ENCODE measurements around the gene UAP1. TPM values are rescaled to one million over a fixed set of nuclear protein-coding genes. Genes with fewer than 3 reads are reported as not detected.

UAP1 gene
- total RNA-seq, 2 donors from 2014 or later: 36.4 to 39.4 TPM

GRCh38 chr1:162632698-162633080, 71.2 kb downstream of the UAP1 start:
- no peaks in the 10 kb centered on the region for H3K27me3 ChIP-seq (ENCODE audit: control insufficient read depth, insufficient read depth, low read length, poor library complexity, severe bottlenecking)
- Mint-ChIP-seq H3K27ac (peak overlapping the region; percentile 5), H3K9me3 (no peaks in the 10 kb centered on the region), H3K27me3 (ENCODE audit: insufficient read depth) (no peaks in the 10 kb centered on the region), H3K4me3 (no peak overlapping the region), H3K36me3 (ENCODE audit: low read depth) (no peaks in the 10 kb centered on the region), H3K4me1 (peaks cover 22% of the 10 kb centered on the region)
- DNase-seq: no peak
- WGBS, 2 experiments (ENCODE audit: insufficient coverage in 1 of 2, insufficient read length in 1 of 2): 94 to 95% methylated on average over 3 to 4 of the region's 4 CpGs
- H3K27ac ChIP-seq (ENCODE audit: low read depth, low read length): peak overlapping the region; percentile 12
- H3K4me1 ChIP-seq (ENCODE audit: control insufficient read depth, insufficient read depth, low read length): peaks cover 5% of the 10 kb centered on the region
- TF ChIP-seq CTCF (conservative IDR thresholded peaks at IDR 0.05): no peak
- H3K9ac ChIP-seq (ENCODE audit: extremely low read depth, low read length, poor library complexity, severe bottlenecking): no peak overlapping the region
- H3K36me3 ChIP-seq (ENCODE audit: control insufficient read depth, insufficient read depth, low read length): no peaks in the 10 kb centered on the region
- no peak overlapping the region for H3K4me3 ChIP-seq (ENCODE audit: low read length)
- H3K9me3 ChIP-seq (ENCODE audit: control insufficient read depth, low read length): no peaks in the 10 kb centered on the region

- Histone ChIP-seq H3K4me3 (ENCODE audit: low read length) (no peak overlapping the region), H3K36me3 (ENCODE audit: control insufficient read depth, insufficient read depth, low read length) (no peaks in the 10 kb centered on the region), H3K9ac (ENCODE audit: extremely low read depth, low read length, poor library complexity, severe bottlenecking) (no peak overlapping the region), H3K9me3 (ENCODE audit: control insufficient read depth, low read length) (no peaks in the 10 kb centered on the region), H3K27ac (ENCODE audit: low read depth, low read length) (no peak overlapping the region), H3K27me3 (ENCODE audit: control insufficient read depth, insufficient read depth, low read length, poor library complexity, severe bottlenecking) (no peaks in the 10 kb centered on the region), H3K4me1 (ENCODE audit: control insufficient read depth, insufficient read depth, low read length) (peaks cover 5% of the 10 kb centered on the region)
- no peak for TF ChIP-seq CTCF (conservative IDR thresholded peaks at IDR 0.05)
- Mint-ChIP-seq H3K9me3 (no peaks in the 10 kb centered on the region), H3K4me3 (no peak overlapping the region), H3K27me3 (ENCODE audit: insufficient read depth) (no peaks in the 10 kb centered on the region), H3K36me3 (ENCODE audit: low read depth) (no peaks in the 10 kb centered on the region), H3K27ac (peak overlapping the region; percentile 5), H3K4me1 (peaks cover 22% of the 10 kb centered on the region)
- WGBS, 2 experiments (ENCODE audit: insufficient coverage in 1 of 2, insufficient read length in 1 of 2): 91 to 100% methylated on average over 2 to 8 of the region's 8 CpGs
- no peak for DNase-seq
Observed at GRCh38 chr1:162633081-162633762, 71.7 kb downstream of the UAP1 start.

- Mint-ChIP-seq H3K27ac (no peak overlapping the region), H3K9me3 (no peaks in the 10 kb centered on the region), H3K27me3 (ENCODE audit: insufficient read depth) (no peaks in the 10 kb centered on the region), H3K4me1 (peaks cover 22% of the 10 kb centered on the region), H3K36me3 (ENCODE audit: low read depth) (no peaks in the 10 kb centered on the region), H3K4me3 (no peak overlapping the region)
- Histone ChIP-seq H3K4me1 (ENCODE audit: control insufficient read depth, insufficient read depth, low read length) (peaks cover 5% of the 10 kb centered on the region), H3K36me3 (ENCODE audit: control insufficient read depth, insufficient read depth, low read length) (no peaks in the 10 kb centered on the region), H3K27ac (ENCODE audit: low read depth, low read length) (no peak overlapping the region), H3K9me3 (ENCODE audit: control insufficient read depth, low read length) (no peaks in the 10 kb centered on the region), H3K27me3 (ENCODE audit: control insufficient read depth, insufficient read depth, low read length, poor library complexity, severe bottlenecking) (no peaks in the 10 kb centered on the region), H3K4me3 (ENCODE audit: low read length) (no peak overlapping the region), H3K9ac (ENCODE audit: extremely low read depth, low read length, poor library complexity, severe bottlenecking) (no peak overlapping the region)
- TF ChIP-seq CTCF (conservative IDR thresholded peaks at IDR 0.05): no peak
- WGBS, 2 experiments (ENCODE audit: insufficient coverage in 1 of 2, insufficient read length in 1 of 2): 91 to 96% methylated on average over 4 of the region's 4 CpGs
- no peak for DNase-seq
Observed at GRCh38 chr1:162635418-162635817, 73.9 kb downstream of the UAP1 start.

All from endodermal cell (in vitro differentiated cells).